ENCODE results near the gene MLNR.

MLNR gene

GRCh38 chr13:49220036-49220855, at the start of gene MLNR:
MLNR (plus strand) TSS chr13:49220338; CDS start chr13:49220338, 0 bp downstream.
- peak; percentile 12 to 24 (median 18) for DNase-seq (ENCODE audit: low read depth in 4 of 4, low spot score in 1 of 4)

GRCh38 chr13:49171359-49171758, 48.8 kb upstream of the MLNR start:
- DNase-seq (ENCODE audit: low read depth in 4 of 4, low spot score in 1 of 4), result no peak

GRCh38 chr13:49183672-49184325, 36.3 kb upstream of the MLNR start:
- DNase-seq (ENCODE audit: low read depth in 4 of 4, low spot score in 1 of 4), result no peak

- DNase-seq (ENCODE audit: low read depth in 4 of 4, low spot score in 1 of 4), result no peak
These were observed 35.5 kb upstream of the MLNR start for GRCh38 chr13:49184621-49185020.

GRCh38 chr13:49185264-49185663, 34.9 kb upstream of the MLNR start:
- DNase-seq (ENCODE audit: low read depth in 4 of 4, low spot score in 1 of 4), result no peak

GRCh38 chr13:49190901-49191300, 29.2 kb upstream of the MLNR start:
- DNase-seq (ENCODE audit: low read depth in 4 of 4, low spot score in 1 of 4), result no peak

GRCh38 chr13:49206641-49207040, 13.5 kb upstream of the MLNR start:
- no peak for DNase-seq (ENCODE audit: low read depth in 4 of 4, low spot score in 1 of 4)

GRCh38 chr13:49208619-49209018, 11.5 kb upstream of the MLNR start:
- no peak for DNase-seq (ENCODE audit: low read depth in 4 of 4, low spot score in 1 of 4)

- no peak for DNase-seq (ENCODE audit: low read depth in 4 of 4, low spot score in 1 of 4)
These were observed 10.0 kb upstream of the MLNR start for GRCh38 chr13:49210114-49210513.

GRCh38 chr13:49210669-49211068, 9.5 kb upstream of the MLNR start:
- DNase-seq (ENCODE audit: low read depth in 4 of 4, low spot score in 1 of 4), result no peak

GRCh38 chr13:49213539-49213938, 6.6 kb upstream of the MLNR start:
- DNase-seq (ENCODE audit: low read depth in 4 of 4, low spot score in 1 of 4), result no peak

GRCh38 chr13:49213997-49214916, 5.9 kb upstream of the MLNR start:
- DNase-seq (ENCODE audit: low read depth in 4 of 4, low spot score in 1 of 4), result no peak

GRCh38 chr13:49214917-49215376, 5.2 kb upstream of the MLNR start:
- peak in 2 of 4 experiments; percentile 13 to 25 for DNase-seq (ENCODE audit: low read depth in 4 of 4, low spot score in 1 of 4)

GRCh38 chr13:49216334-49216733, 3.8 kb upstream of the MLNR start:
- no peak for DNase-seq (ENCODE audit: low read depth in 4 of 4, low spot score in 1 of 4)

- DNase-seq (ENCODE audit: low read depth in 4 of 4, low spot score in 1 of 4), result no peak
These were observed 2.1 kb upstream of the MLNR start for GRCh38 chr13:49217962-49218492.

GRCh38 chr13:49218493-49219051, 1.6 kb upstream of the MLNR start:
- no peak for DNase-seq (ENCODE audit: low read depth in 4 of 4, low spot score in 1 of 4)

- no peak for DNase-seq (ENCODE audit: low read depth in 4 of 4, low spot score in 1 of 4)
These were observed 497 bp upstream of the MLNR start for GRCh38 chr13:49219647-49220035.

GRCh38 chr13:49220856-49221589, 885 bp downstream of the MLNR start:
- no peak for DNase-seq (ENCODE audit: low read depth in 4 of 4, low spot score in 1 of 4)

- no peak for DNase-seq (ENCODE audit: low read depth in 4 of 4, low spot score in 1 of 4)
These were observed 1.4 kb downstream of the MLNR start for GRCh38 chr13:49221590-49221965.

Data from stimulated activated CD4-positive, alpha-beta T cell treated with anti-CD3 and anti-CD28 coated beads, Interleukin-1b, Interleukin-23, amount 100 ng/mL, for 24 hours (primary cell).